Activated CD4-positive, CD25-positive, alpha-beta regulatory T cell treated with anti-CD3 and anti-CD28 coated beads, Interleukin-2, amount 50 U/mL, for 24 hours (primary cell): ENCODE results near the gene JADE1.

Source experiments
- ATAC-seq, 2 donors: fragments of 150-1000 bp; cut with Tn5 transposase; one replicate each; pipeline ENCODE4 v1.10.0; 2021; ENCODE audit warnings: mild to moderate bottlenecking in 1 of 2, moderate library complexity in 1 of 2

Gene JADE1

DNA sequence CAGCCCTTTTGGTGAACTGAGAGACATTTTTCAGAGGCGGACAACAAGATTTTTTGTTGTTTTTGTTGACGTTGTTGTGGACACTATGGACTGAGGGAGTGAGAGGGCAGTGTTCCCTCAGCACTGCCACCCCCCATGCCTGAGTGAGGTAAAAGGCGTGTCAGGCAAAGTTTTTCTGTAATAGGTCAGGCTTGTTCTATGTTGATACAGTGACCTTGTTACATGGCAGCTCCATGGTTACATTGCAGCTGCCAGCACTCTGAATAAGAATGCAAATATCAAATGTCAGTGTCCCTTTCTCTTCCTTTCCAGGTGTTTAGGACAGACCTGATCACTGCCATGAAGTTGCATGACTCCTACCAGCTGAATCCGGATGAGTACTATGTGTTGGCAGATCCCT is 36.6 kb downstream of the JADE1 start:
- ATAC-seq, result no peak

DNA sequence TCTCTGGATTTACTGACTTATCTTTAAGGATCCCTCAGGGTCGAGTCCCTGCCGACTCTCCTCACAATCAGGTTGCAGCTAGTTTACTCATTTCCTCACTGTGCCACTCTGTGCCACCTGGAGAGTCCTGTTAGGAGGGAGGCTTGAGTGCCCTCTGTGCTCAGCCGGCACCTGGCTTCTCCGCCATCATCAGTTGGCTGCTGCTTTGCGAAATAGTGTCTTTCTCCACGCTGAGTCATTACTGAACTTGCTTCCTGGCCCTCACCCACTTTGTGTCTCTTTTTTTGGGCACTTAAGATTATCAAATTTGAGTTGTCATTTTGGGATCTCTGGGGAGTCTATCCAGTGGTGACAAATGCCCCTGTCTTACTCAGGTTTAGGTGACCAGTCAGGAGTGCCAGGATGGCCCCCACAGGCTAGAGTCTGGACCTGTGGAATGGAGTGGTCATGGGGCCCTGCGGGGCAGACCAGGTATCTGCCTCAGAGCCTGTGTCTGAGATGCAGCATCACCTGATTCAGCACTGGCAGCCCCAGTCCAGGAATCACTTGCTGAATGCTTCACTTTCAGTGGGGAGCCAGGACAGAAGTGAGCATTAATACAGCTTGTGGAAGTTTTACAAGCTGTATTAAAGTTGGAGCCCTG is 37.7 kb downstream of the JADE1 start:
- ATAC-seq, result no peak

DNA sequence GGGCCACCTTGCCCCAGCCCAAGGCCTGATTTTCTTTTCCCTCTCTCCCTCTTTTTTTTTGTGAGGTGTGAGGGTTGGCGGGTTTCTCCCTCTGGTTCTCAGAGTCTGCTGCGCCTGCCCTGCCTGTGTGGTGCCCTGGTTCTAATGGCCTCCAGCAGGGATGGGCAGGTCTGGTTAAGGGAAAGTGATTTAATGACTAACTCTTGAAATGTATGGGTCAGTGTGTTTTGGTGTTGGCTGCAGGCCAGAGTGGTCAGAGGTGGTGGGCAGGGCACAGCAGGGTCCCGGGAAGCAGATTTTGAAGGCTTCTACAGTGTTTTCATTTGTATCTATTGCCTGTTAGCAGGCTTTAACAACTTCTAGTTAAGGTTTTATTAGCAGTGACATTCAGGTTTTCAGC is 39.0 kb downstream of the JADE1 start:
- ATAC-seq, result no peak

DNA sequence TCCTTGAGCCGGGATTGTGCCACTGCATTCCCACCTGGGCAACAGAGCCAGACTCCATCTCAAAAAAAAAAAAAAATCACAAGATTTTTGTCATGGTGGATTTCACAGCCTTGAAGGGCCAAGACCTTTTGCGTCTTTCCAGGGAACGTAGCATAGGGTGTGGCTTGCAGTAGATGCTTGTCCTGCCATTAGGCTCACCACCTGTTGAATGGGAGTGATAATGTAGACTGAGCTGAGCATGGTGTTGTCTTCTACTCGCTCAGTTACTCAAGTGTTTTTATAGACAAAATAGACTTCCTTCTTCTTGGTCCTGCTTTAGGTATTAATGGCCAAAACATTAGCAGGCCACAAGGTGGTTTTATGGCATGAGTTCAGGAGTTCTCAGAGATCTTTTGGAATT is 40.8 kb downstream of the JADE1 start:
- no peak for ATAC-seq

DNA sequence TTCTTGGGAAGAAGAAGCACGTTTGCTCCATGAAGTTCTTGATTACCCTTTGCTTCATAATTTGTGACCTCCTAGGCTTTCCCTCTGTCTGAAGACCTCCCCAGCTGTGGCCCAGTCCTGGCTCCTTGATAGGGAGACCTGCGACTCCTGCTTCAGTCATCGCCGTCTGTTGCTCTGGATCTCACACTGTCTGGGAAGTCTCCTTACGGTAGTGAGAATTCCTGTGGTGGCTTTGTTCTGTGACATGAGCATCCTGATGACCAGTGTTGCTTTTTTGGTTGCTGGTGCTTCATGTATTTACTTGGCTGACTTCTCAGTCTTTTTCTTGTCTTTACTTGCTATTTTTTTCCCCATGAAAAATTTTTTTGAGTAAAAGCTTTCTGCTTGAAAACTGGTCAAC is 44.2 kb downstream of the JADE1 start:
- no peak for ATAC-seq

DNA sequence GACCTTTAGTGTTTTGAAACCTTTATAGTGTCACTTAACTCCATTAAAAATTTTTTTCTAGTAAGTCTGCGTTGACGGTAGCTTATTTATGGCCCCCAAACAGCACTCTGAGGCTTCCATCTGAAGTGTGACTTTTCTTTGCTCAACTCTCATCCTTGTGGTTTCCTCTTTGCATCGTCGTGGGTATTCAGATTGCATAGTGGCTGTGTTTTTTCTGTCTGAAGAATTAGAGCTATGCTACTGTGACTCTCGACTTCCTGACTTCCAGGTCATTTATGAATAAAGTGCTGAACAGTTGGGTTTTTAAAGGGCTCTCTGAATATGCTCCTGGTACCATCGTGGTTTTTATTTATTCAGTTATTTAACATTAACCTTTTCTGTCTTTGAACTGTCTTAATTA is 44.9 kb downstream of the JADE1 start:
- ATAC-seq, result peak; percentile 67 to 78

DNA sequence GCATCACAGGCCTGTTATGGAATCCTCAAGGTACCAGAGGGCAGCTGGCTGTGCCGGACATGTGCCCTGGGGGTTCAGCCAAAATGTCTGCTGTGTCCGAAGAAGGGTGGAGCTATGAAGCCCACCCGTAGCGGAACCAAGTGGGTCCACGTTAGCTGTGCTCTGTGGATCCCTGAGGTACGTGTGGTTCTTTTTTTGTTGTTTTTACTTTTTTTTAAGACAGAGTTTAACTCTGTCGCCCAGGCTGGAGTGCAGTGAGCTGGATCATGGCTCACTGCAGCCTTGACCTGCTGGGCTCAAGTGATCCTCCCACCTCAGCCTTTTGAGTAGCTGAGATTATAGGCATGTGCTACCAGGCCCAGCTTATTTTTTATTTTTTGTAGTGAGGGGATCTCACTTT is 46.1 kb downstream of the JADE1 start:
- no peak for ATAC-seq

DNA sequence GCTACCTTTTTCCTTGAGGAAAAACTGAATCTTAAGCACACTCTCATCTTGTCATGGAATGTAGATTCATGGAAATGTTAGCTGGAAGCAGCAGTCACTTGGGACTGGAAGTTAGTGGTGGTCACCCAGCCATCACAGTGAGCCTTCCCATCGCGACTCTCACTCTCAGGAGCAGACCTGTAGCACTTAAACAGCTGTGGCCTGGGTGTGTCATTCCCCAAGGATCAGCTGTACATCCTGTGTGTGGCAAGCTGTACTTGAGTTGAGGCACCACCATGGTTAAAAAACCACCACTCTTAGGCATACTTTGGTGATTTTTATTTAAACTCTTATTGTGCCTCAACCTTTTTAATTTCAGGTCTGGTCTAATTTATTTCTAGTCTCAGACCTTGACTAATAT is 46.7 kb downstream of the JADE1 start:
- no peak for ATAC-seq

DNA sequence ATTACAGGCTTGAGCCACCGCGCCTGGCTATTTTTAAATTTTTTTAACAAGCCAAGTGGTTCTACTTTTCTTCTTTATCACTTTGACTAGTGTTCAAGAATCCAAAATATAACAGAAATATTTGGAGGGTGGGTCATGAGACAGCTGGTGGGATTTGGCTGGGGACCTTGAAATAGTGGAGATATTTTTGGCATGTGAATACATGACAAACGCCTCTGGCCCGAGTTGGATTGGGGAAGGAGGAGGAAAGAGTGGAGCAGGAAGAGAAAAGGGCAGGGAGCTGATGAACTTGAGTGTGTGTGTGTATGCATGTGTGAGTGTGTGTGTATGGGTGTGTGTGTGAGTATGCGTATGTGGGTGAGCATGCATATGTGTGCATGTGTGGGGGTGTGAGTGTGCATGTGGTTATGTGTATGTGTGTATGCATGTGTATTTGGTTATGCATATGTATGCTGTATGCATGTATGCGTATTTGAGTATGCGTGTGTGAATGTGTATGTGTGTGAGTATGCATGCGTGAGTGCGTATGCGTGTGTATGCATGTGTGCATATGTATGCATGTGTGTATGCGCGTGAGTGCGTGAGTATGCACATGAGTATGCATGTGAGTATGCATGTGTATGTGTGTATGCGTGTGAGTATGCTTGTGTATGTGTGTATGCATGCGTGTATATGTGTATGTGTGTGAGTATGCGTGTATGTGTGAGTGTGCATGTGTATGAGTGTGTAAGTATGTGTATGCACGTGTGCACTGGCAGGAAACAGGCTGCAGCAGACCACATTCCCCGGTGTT is 49.6 kb downstream of the JADE1 start:
- ATAC-seq, result no peak

DNA sequence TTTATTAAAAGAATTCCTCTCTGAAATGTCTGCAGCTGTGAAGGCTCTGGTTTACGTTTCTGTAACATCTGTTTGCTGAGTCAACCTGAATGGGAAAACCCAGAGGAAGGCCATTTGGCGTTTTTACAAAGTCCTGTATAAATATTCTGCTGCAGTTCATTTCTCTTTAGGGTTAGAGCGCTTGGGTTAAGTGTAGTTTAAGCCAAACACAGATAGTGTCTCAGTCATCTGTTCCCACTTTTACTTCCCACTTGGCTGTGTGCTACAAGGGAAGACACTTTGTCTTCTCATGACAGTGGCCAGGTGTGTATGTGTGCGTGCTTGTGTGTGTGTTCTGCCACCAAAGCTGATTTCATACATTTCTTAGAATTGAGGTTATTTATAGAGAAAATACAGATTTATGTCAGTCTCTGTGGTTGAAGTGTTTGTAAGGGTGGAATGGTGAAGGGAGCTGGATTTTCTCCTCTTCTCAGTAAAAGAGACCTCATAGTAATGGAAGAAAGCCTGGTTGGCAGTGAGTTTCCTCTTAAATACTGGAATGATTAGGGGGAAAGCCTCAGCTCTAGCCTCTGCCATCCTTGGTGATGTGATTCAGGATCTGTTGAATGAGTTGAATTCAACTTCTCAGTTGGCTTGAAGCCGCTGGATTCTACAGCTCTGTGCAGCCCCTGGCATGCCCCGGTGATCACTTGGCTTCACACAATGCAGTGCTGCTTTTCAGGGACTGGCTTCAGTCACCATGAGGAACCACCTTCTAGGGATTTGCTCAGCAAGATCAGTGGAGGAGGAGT is 50.6 kb downstream of the JADE1 start:
- peak in 1 of 2 donors; percentile 2 for ATAC-seq

DNA sequence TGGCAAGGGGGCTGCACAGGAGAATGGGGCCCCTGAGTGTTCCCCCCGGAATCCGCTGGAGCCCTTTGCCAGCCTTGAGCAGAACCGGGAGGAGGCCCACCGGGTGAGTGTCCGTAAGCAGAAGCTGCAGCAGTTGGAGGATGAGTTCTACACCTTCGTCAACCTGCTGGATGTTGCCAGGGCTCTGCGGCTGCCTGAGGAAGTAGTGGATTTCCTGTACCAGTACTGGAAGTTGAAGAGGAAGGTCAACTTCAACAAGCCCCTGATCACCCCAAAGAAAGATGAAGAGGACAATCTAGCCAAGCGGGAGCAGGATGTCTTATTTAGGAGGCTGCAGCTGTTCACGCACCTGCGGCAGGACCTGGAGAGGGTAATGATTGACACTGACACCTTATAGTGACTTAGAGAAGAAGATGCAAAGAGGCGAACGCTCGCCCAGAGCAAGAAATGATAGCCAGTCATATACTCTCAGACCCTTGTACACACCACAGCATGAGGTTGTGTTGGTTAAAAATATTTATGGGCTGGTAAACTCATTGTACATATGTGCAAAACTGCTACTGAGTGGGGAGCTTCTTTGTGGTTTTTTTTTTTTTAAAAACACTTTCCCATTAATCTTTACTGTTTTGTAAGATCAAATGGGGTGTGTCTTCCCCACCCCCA is 52.5 kb downstream of the JADE1 start:
- peak; percentile 6 to 8 for ATAC-seq

DNA sequence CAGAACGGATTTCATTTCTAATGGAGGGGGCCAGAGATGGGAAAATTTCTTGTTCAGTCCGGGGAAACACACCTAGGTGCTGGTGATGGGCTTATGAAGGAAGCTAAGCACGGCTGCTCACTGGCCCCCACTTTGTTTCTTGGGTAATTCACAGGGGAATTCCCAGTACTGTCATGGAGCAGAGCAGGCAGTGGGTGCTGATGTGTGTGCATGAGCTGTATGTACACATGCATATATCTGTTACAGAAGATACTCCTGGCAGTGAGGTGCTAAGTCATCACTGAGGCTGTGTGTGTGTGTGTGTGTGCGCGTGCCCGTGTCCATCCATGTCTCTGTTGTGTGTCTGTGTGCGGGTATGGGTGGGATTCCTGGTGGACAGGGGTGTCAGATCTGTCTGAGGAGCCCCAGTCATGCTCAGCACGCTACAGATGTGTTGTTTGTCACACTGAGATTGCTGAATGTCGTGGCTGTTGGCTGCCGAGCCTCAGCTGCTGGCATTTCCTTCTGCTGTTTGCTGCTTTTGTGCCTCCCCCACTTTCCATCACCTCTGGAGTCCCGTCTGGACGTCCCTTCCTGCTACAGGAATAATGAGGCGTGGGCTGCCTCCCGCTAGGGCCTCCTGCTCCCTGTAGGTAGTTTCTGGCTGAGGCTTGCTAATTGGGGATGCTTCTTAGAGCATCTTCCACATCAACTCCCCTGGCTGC is 53.3 kb downstream of the JADE1 start:
- peak; percentile 93 to 94 for ATAC-seq

DNA sequence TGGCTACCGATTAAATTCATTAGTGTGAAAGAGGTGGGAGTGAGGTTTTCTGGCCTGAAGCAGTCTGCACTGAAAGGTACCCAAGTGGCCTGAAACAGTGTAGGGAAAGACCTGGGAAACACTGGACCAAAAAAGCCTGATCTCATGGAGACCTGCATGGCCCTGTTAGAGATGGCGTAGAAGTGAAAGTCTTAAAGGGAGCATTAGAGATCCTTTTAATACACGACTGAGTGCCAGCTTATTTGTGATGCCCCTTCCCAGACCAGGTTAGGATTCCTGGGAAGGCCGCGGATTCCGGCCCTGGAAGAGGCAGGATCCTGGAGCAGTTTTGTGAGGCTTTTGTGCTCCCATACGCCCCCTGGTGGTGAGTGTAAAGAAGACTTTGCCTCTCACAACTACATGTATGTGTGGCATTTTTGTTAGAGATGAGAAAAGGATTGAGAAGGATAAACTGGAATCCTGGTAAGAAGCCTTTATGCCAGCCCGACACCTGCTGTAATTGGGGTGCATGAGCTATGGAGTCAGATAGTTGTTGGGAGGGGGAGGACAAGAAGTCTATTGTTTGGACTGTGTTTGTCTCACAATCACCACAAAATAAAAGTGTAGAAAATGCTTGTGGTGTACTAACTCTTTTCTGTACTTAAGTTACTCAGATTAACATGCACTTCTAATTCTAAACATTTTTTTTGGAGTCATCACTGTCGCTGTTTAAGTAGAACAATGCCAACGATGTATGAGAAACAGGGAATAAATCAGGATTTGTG is 54.0 kb downstream of the JADE1 start:
- ATAC-seq, result no peak

DNA sequence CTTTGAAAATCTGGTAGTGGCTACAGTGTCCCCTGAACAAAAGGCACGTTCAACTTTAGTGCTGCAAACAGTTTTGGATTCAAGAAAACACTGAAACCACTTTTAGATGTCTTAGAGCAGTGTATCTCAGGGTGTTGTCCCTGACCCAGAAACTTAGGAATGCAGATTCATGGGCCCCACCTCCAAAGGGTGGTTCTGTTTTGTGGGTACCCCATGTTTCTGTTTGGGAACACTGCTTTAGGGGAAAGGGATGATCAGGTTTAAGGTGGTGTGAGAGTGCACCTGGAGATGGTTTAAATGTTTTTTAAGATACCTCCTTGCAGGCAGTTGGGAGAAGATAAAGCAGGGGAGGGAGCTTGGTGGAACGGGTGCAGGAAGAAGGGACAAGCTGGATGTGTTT is 55.6 kb downstream of the JADE1 start:
- no peak for ATAC-seq

DNA sequence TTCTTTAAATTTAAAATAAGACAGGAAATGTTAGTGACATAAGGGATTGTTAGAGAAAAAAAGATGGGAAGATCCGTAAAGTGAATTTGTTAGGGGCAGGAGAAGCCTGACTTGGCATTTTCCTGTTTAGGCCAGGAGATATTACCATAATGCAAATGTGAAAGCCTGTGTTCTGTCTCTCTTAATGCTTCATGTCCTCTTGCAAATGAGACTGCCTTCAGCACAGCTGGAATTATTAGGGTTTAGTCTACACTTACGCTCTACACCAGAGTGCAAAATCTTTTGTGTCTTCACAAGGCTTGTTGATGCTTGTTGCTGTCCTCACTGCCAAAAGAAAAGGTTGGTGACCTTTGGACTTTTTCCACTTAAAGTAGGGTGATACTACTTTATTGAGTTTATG is 56.8 kb downstream of the JADE1 start:
- ATAC-seq, result no peak

DNA sequence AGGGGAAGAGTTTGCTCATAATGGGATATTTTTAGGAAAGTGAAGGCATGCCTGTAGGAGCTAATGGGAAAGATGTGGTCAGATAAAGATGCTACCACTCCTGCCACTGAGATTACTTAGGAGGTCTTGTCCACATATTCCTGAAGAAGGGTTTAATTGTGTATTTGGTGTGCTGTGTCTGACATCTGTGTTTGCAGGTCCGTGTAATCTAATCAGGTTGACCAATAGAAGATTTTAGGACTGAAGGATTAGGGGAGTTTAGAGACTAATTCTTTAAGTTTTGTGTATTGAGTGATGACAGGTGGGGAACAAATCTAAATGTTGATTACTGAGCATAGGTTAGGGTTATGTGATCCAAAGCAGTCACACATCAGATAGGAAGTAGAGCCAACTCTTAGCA is 57.2 kb downstream of the JADE1 start:
- ATAC-seq, result no peak

DNA sequence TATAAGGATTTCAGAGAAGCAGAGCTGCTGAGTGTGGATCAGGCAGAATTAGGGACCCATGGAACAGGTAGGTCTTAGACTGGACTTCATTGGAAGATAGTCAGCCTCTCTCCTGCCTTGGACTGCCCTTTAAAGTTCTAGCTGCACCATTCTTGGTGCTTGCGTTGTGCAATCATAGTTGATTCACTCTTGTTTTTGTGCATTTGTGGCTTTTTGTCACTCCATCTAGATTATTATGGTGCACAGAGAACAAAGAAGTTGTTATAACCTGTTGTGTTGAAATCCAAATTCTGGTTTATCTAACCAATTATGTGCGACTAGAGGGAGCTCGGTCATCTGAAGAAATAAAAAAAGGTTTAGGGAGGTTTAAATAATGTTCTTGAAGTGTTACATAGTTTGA is 59.3 kb downstream of the JADE1 start:
- ATAC-seq, result no peak

DNA sequence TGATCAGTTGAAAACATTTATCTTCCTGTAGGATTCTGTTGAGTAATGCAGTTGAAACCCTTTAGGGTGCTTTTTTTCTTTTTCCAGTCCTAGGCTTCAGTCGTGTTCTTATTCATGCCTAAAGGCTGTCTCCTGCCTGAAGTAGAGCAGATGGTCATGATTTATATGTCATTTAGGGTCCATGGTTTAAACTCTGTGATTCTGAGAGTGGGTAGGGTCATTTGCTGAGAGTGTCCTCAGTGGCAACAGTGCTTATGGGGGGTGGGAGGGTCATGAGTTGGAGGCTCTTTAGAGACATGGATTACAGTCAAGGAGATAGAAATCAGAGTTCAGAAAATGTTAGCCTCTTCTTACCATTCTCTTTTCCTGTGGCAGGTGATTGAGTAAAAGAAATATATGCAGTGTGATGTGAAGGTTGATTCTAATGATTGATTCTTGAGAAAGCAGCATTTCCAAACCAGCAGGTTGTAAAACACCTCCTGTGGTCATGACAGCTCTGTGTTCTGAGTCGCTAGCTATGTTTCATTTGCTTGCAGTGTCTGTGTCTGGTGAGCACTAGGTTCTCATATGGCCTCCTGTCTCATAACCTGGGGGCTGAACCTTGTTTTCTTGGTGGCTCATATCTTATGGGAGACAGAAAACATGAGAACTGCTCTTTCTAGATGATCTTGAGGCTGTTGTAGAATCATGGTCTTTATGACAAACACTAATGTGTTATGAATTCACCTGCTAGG is 60.4 kb downstream of the JADE1 start:
- peak; percentile 64 to 73 for ATAC-seq

DNA sequence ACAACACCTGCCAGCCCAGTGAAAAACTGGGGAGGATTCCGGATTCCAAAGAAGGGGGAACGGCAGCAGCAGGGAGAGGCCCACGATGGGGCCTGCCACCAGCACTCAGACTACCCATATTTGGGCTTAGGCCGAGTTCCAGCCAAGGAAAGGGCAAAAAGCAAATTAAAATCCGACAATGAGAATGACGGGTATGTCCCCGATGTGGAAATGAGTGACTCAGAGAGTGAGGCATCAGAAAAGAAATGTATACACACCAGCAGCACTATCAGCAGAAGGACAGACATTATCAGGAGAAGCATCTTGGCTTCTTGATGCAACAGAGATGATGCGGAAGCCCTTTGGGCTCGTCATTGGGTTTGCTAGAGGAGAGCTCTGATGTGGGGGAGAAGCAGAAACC is 62.4 kb downstream of the JADE1 start:
- ATAC-seq, result no peak

DNA sequence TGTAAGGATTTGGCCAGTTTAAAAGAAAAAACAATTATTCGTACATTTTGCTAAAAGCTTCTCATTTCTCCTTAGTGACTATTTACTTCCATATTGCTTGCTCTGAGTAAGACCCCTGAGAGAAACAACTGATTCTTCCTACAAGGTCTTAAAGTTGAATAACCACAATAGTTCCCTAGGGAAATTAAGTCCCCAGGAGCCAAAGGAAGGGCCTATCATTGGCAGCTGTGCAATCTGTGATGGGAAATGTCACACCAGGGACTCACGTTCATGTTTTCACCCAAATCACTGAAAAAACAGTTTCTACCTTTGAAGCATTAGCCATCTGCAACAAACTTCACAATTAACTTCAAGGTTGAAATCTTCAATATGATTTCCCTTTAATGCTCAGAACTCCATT is 66.7 kb downstream of the JADE1 start:
- ATAC-seq, result no peak

DNA sequence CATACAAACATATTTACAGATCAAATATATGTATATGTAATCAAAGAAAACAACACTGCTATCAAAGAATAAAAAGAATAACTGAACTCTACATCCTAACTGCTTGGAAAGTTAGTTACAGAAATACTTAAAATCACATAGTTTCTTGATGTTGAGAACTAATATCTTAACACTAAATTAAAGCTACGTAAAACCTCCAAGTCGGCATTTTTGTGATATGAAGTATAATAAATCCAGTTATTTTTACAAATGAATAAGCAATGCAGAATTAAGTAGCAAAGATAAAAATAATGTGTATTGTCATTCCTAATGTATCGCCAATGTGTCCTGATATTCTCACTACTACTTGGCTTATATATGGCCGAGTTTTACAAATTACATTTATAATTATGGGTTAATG is 68.4 kb downstream of the JADE1 start:
- no peak for ATAC-seq
